Erythroblast (primary cell): ENCODE results near the gene DMPK.
A peak's percentile ranks its signal among the peaks of the same experiment; 100 is the strongest.

Experiments used
- DNase-seq, 2 experiments: peaks; one replicate each; lab custom pipeline; 2025; lab: John Stamatoyannopoulos, UW
- GATA1 ChIP-seq: IDR thresholded peaks from 2 replicates; pipeline ENCODE4 v1.6.1; 2011; ENCODE audit warnings: low read depth, mild to moderate bottlenecking, control low read depth, low read length, moderate library complexity
- POLR2A ChIP-seq: IDR thresholded peaks from 2 replicates; pipeline ENCODE4 v1.6.1; 2011; ENCODE audit warnings: mild to moderate bottlenecking, low read length

DMPK gene

DNA sequence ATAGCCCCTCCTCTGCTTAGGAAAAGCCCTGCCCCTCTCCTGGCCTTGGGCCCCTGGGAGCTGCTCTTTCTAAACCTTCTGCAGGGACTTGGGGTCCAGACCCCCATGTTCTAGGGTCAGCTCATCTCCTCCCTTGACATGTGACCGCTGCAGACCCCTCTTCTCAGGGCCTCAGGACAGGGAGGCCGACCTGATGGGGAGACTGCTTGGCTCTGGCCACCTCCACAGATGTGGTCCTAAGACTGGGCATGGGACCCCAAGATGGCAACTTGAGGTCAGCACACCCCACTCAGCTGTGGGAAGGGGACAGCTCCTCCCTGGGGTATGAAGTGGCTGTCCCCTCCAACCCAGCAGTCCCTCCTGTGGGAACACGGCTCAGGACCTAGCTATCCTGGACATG is 9.4 kb downstream of the DMPK start:
- no peak for DNase-seq
- TF ChIP-seq POLR2A (no peak), GATA1 (no peak)

DNA sequence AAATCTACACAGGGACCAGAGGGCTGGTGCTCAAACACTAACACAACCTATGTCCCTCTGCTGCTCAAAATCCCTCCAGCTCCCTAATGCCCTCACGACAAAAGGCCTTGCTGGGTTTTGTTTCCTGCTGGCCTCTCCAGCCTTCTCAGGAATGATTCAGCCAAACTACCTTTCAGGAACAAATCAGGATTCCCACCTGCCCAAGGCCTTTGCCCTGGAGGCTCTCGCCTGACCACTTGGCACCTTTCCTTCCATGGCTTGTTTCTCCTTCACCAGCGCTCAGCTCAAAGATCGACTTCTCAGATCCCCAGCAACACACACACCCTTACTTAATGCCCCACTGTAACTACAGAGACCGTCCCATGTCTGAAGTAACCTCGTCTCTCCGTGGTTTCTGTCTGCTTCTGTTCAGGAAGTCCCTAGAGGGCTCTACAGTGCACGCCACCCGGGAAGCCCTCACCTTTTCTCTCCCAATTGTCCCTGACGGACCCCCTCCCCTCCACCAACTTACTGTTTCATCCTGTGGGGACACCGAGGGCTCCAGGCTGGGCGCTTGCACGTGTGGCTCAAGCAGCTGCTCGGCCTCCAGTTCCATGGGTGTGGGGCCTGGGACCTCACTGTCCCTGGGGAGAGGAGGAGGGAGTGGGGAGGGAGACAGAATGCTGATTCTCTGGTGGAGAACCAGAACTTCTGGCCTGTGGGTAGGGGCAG is 10.0 kb downstream of the DMPK start:
- DNase-seq: no peak
- no peak for TF ChIP-seq POLR2A
- no peak for TF ChIP-seq GATA1

DNA sequence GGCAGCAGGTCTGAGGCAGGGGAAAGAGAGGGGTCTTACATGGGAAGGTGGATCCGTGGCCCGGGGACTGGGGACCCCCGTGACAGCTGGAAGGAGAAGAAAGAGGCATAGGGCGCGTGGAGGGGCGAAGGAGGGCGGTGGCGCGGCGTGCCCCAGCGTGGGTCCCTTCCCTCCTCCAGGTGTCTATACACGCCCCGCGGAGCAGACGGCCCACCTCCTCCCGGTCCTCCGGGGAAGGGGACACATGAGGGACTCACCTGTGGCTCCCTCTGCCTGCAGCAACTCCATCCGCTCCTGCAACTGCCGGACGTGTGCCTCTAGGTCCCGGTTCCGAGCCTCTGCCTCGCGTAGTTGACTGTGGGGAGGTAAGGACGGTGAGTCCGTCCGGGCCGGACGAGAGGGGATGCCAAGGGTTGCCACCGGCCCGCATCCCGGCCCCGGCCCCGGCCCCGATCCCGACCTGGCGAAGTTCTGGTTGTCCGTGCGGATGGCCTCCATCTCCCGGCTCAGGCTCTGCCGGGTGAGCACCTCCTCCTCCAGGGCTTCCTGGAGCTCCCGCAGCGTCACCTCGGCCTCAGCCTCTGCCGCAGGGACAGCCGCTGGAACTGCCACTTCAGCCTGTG is 10.9 kb downstream of the DMPK start:
- TF ChIP-seq POLR2A: no peak
- TF ChIP-seq GATA1: no peak
- DNase-seq: no peak

DNA sequence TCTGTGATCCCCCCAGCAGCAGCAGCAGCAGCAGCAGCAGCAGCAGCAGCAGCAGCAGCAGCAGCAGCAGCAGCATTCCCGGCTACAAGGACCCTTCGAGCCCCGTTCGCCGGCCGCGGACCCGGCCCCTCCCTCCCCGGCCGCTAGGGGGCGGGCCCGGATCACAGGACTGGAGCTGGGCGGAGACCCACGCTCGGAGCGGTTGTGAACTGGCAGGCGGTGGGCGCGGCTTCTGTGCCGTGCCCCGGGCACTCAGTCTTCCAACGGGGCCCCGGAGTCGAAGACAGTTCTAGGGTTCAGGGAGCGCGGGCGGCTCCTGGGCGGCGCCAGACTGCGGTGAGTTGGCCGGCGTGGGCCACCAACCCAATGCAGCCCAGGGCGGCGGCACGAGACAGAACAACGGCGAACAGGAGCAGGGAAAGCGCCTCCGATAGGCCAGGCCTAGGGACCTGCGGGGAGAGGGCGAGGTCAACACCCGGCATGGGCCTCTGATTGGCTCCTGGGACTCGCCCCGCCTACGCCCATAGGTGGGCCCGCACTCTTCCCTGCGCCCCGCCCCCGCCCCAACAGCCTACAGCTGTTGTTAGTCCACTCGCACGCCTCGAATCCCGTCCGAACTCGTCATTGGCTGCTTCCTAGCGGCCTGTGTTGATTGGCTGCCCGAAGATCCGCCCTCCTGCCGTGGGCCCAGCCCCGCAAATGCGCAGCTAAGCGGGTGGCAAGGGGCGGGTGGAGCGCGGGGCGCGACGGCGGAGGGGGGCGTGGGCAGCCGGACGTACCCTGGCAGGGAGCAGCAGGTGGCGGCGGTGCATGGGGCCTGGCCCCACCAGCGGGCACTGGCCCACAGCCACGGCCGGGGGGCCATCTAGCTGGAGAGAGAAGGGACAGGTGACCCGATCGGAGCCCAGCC is 11.8 kb downstream of the DMPK start:
- TF ChIP-seq POLR2A (peak; percentile 63), GATA1 (no peak)
- peak; percentile 97 to 98 for DNase-seq

DNA sequence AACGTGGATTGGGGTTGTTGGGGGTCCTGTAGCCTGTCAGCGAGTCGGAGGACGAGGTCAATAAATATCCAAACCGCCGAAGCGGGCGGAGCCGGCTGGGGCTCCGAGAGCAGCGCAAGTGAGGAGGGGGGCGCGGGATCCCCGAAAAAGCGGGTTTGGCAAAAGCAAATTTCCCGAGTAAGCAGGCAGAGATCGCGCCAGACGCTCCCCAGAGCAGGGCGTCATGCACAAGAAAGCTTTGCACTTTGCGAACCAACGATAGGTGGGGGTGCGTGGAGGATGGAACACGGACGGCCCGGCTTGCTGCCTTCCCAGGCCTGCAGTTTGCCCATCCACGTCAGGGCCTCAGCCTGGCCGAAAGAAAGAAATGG is 12.5 kb downstream of the DMPK start:
- no peak for TF ChIP-seq POLR2A
- no peak for TF ChIP-seq GATA1
- peak; percentile 81 to 84 for DNase-seq

DNA sequence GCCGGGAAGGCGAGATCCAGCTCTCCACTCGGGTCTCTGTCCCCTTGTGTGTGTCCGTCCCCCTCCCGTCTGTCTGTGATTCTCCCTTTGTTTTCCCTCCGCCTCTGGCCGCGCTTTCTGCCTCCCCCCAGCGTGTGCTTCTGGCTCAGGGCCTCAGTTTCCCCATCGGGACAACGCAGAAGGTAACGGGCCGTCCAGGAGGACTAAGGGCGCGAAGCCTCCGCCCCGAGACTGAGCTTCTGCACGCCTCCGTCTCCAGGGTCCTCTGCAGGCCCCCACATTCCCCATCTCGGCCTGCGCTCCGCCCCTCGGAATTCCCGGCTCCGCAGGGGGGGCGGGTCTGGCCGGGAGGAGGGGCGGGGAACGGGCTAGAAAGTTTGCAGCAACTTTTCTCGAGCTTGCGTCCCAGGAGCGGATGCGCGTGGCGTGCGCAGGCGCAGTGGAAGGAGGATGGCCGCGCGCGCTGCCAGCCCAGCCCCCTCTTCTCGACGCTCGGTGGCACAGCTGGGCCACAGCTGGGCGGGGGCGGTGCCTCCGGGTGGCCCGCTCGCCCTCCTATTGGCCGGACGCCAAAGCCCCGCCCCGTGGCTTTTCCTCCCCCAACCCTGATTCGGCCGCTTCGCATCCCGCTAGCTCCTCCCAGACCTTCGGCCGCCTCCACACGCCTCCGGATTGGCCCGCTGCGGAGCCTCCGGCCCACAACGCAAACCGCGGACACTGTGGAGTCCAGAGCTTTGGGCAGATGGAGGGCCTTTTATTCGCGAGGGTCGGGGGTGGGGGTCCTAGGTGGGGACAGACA is 13.1 kb downstream of the DMPK start, which contains the start of gene SIX5:
TSS of gene SIX5 (minus strand) at position 269 of the 799 bp plus-strand sequence. CDS start 408 bp downstream, outside the sequence.
- DNase-seq: peak; percentile 98 to 99
- TF ChIP-seq GATA1: no peak
- TF ChIP-seq POLR2A: peak; percentile 42

DNA sequence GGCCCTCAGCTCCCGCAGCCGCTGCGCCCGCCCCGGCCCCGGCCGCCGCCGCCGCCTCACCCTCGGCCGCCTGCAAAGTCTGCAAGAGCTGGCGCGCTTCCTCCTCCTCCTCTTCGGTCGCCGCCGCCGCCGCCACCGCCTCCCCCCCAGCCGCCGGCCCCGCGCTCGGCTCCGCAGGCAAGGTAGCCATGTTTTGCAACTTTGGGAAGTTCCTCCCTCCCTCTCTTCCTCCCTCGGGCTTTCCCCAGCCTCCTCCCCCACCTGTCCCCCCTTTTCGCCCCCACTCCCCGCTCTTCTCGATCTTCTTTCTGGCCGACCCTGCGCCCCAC is 13.7 kb downstream of the DMPK start:
- DNase-seq: peak; percentile 70 to 72
- TF ChIP-seq GATA1 (no peak), POLR2A (no peak)

DNA sequence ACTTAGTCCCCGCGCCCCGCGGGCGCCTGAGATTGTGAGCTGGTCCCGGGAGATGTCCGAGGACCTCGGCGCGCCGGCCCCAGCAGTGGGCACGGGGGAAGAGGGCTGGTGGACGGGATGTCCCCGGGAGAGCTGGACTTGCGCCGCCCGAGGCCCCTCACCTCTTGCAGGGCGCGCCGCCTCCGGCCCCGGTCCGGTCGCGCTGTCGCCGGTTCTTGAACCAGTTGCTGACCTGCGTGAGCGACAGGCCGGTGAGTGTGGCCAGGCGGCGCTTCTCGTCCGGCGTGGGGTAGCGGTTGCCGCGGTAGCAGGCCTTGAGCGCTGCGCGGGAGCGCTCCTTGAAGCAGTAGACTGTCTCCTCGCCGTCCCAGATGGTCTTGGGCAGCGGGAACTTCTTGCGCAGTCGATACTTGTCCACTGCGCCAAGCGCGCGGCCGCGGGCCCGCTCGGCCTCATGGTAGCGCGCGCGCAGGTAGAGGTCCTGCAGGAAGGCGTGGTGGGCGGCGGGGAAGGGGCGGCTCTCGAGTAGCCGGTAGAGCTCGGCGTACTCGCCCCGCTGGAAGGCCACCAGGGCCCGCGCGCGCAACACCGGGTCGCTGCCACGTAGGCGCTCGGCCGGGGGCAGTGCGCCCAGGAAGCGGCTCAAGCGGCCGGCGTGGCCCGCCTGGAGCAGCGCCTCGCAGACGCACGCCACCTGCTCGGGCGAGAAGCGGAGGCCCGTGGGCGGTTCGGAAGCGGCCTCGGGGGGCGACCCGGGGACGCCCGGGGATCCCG is 14.2 kb downstream of the DMPK start:
- TF ChIP-seq GATA1: no peak
- no peak for TF ChIP-seq POLR2A
- peak; percentile 66 to 70 for DNase-seq

DNA sequence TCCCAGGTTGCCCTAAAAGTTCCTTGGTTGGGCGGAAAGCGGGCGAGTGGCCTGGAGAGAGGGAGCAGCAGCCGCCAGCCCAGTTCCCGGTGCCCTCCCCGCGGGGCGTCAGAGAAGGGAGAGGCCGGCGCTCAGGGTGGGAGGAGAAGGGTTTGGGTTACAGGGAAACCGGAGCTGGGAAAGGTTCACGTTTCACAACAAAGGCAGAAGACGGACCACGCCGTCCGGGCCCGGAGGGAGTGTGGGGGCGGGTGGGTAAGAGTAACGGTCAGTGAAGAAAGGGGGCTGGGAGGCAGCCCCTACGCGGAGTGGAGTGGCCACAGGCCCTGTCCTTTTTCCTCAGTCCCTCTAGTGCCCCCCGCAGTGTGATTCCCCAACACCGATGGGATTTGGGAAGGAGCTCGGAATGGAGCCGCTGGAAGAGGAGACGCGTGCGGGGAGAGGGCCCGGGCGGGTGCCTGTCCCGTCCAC is 14.8 kb downstream of the DMPK start:
- TF ChIP-seq POLR2A: no peak
- no peak for TF ChIP-seq GATA1

DNA sequence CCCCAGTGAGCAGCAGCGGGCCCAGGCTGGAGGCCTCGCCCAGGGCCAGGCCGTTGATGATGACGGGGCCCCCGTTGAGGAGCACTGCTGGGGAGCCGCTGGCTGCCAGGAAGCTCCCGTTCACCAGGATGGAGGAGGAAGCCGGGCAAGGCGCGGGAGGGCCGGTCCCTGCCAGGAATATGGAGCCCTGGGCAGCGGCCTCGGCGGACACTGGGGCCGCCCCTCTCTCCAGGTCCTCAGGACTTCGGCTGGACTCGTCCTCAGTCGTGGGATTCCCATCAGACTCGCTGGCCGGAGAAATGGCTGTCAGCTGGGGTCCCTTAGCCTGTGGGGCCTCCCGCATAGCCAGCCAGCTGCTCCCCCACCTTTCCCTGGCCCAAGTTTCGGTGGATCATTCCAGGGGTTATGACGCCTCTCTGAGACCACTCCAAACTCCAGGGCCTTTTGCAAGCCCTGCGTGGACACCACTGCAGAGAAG is 15.4 kb downstream of the DMPK start:
- no peak for DNase-seq
- TF ChIP-seq GATA1 (no peak), POLR2A (no peak)

More for the DNA sequence above, 14.8 kb downstream of the DMPK start:
- DNase-seq: no peak

DNA sequence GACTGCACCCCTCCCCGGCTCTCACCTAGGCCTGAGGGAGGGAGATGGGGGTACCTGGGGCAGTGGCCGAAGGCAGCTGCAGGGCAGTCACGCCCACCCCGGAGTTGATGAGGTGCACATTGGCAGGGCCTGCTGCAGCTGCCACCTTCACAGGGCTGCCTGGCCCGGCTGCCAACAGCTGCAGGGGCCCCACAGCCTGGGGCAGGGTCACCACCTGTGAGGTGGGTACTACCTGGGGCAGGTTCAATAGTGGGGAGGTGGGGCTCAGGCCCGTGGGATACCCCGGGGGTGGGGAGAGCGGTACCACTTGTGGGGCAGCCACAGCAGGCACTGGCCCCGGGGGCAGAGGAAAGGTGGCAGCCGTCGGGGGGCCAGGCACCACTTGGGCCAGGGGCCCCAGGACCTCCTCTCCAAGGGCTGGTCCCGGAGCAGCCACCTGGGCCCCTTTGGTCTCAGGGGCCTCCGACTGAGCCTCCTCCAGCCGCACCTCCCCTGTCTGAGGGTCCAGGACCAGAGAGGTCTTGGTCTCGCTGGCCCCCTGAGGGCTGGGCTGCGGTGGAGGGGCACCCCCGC is 15.9 kb downstream of the DMPK start:
- TF ChIP-seq POLR2A: no peak
- TF ChIP-seq GATA1: no peak
- no peak for DNase-seq
